NCI-H1694 treated with DMSO at 0.1 percent for 48 hours (cell line): ENCODE data around the gene CACNA1E.

ENCODE experiments used
- DNase-seq: peaks from one replicate; lab custom pipeline; 2025; lab: John Stamatoyannopoulos, UW

Gene CACNA1E

DNA sequence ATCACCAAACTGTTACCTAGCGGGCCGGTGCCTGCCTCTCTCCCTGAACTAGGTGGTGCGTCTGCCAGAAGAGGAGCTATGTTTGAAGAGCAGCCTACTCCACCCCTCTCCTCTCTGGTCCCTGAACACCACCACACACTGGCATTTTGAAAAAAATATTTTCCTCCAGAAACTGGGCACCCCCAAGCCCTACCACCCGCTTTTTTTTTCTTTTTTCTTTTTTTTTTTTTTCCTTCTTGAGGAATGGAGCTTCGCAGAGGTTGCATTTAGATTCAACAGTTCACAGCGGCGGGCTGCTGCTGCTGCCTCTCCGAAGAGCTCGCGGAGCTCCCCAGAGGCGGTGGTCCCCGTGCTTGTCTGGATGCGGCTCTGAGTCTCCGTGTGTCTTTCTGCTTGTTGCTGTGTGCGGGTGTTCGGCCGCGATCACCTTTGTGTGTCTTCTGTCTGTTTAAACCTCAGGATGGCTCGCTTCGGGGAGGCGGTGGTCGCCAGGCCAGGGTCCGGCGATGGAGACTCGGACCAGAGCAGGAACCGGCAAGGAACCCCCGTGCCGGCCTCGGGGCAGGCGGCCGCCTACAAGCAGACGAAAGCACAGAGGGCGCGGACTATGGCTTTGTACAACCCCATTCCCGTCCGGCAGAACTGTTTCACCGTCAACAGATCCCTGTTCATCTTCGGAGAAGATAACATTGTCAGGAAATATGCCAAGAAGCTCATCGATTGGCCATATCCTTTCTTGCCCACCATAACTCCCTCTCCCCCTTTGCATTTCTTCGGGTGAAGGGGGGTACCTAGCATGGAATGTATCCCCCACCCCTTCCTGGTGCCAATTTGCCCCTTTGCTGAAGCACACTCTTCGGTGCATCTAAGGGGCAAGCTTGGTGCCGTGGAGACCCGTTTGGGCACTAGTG lies at the start of gene CACNA1E:
TSS of gene CACNA1E (plus strand) at position 233 of the 911 bp plus-strand sequence. CDS start at position 461, 228 bp downstream.
- no peak for DNase-seq

GRCh38 chr1:181433931-181434330 lies 49.4 kb upstream of the CACNA1E start:
- no peak for DNase-seq

DNA sequence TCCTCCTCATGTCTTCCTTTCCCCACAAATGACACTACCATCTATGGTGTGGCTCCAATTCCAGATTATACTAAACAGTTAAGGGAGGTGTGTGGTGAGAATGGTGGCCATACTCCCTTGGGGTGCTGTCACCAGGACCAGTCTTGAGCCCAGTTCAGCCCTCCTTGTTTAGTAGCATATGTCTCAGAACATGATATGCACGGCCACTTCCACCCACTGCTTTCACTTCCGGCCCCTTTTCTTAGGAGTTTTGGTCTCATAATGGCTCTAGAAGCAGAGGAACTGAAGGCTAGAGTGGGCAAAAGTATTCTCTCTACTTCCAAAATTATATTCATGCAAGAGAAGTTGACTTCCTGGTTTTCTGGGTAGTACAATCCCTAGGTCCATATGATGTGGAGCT lies 45.3 kb upstream of the CACNA1E start:
- no peak for DNase-seq

DNA sequence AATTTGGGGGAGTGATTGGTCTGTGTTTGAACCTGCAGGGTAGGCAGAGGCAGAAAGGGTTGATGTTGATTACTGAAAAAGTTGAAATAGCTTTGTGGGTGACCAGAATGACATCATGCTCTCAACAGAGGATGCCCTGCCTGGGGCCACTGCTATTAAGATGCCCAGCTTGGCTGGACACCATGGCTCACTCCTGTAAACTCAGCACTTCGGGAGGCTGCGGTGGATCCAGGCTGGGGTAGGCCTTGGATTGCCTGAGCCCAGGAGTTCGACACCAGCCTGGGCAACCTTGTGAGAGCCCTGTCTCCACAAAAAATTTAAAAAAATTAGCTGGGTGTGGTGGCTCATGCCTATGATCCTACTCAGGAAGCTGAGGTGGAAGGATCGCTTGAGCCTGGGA lies 42.8 kb upstream of the CACNA1E start:
- no peak for DNase-seq

DNA sequence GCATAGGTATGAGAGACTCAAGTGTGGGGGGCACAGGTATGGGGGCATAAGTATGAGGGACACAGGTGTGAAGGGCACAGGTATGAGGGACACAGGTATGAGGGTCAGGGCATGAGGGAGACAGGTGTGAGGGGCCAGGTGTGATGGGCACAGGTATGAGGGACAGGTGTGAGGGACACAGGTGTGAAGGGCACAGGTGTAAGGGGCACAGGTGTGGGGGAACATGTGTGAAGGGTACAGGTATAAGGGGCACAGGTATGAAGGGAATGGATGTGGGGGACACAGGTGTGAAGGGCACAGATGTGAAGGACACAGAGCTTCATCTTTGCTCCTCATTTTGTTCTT lies 41.2 kb upstream of the CACNA1E start:
- DNase-seq: no peak

DNA sequence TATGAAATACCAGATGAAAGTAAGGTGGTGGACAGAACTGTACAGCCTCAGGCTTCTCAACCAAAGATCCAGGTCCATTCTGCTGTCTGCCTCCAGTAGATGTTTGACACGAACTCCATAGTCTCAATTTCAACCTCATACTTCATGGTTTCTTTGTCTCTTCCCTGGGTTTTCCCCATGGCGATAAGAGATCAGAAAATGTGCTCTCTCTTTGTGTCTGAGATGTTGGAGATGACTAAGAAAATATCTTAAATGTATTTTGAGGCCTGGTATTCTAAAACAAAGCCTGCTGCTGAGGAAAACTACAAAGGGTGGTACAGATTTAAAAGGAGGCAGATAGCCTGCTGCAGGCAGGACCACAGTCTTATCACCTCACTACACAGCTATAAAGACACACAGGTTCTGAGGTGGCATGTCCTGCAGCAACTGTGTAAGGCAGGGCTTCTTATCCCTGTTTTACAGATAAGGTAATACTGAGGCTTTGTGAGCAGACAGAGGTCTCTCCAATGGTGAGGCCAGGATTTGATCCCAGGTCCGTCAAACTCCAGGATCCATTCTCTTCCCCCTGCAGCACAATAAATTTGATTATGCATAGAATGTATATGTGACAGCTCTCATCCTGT lies 40.0 kb upstream of the CACNA1E start:
- no peak for DNase-seq

GRCh38 chr1:181445436-181445835 lies 37.9 kb upstream of the CACNA1E start:
- DNase-seq: no peak

- DNase-seq: no peak
Measured at GRCh38 chr1:181448461-181448860, 34.9 kb upstream of the CACNA1E start.

GRCh38 chr1:181451661-181452230 lies 31.6 kb upstream of the CACNA1E start:
- DNase-seq: no peak

GRCh38 chr1:181452746-181453145 lies 30.6 kb upstream of the CACNA1E start:
- DNase-seq: no peak

GRCh38 chr1:181453541-181454201 lies 29.6 kb upstream of the CACNA1E start:
- DNase-seq: no peak

- DNase-seq: no peak
Measured at GRCh38 chr1:181456551-181456950, 26.8 kb upstream of the CACNA1E start.

GRCh38 chr1:181458419-181458818 lies 24.9 kb upstream of the CACNA1E start:
- no peak for DNase-seq

DNA sequence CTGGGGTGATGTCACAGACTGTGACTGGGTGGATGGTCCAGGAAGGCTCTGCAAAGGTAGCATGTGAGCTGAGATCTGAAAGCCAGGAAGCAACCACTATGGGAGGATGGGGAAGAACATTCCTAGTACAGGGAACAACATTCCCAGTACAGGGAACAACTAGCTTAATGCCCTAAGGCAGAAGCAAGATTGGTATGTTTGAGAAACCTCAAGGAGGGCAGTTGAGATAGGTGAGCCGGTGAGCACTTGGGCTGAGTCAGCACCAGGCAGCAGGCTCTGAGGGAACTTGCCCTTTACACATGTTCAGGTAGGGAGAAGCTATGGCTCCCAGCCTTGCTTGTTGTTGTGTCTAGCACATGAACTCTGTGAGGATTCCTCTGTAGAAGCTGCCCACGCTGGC lies 24.2 kb upstream of the CACNA1E start:
- no peak for DNase-seq

DNA sequence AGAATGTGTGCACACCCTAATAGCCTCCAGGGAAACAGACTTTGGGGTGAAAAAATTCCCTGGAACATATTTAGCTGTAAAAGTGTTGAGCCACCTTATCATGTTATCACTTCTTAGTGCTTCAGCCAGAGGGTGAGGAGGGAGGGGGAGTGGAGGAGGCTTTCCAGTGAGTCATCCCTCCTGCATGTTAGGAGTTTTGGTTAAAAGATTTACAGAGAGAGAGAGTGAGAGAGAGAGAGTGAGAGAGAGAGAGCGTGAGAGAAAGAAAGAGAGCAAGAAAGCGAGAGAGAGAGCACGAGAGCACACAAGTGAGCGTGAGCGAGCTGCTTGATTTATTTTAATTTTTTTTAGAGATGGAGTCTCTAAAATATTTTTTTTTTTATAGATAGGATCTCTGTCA lies 13.5 kb upstream of the CACNA1E start:
- DNase-seq: no peak

DNA sequence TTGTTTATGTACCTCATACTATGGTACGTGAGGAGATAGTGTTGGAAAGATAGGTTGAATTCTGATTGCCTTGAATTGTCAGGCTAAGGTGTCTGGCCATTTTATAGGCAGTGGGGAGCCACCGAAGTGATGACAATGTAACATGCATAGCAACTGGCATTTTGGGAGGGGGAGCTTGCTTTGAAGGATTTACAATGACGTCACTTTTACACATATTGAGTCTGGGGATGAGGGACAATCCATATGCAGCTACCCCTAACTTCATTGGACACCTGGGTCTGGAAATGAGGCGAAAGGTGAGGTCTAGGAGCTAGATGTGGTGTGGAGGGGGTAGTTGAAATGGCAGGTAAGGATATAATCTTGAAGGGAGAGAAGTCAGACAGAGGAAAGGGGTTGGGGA lies 7.7 kb upstream of the CACNA1E start:
- DNase-seq: no peak

- DNase-seq: no peak
Measured at GRCh38 chr1:181476581-181476980, 6.7 kb upstream of the CACNA1E start.

DNA sequence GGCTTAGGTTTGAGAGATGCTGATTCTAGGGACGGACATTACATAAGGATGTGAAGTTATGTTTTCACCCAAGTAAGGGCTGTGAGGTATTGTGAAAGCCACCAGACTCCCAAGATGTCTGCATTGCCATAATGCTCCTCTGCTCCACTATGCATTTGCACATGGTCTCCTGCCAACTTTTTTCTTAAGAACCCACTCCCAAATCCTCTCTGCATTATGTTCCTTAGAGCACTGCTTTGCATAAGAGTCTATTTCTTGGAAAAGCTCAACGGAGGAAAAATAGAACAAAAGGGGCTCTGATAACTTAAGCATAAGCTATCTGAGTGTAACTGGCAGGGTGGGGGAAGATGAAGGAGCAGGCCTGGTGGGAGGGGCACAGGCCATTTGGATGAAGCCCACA lies 5.0 kb upstream of the CACNA1E start:
- DNase-seq: no peak

- DNase-seq: peak; percentile 82
Measured at GRCh38 chr1:181479137-181479745, 4.1 kb upstream of the CACNA1E start.

GRCh38 chr1:181482001-181482430 lies 1.3 kb upstream of the CACNA1E start:
- DNase-seq: no peak

DNA sequence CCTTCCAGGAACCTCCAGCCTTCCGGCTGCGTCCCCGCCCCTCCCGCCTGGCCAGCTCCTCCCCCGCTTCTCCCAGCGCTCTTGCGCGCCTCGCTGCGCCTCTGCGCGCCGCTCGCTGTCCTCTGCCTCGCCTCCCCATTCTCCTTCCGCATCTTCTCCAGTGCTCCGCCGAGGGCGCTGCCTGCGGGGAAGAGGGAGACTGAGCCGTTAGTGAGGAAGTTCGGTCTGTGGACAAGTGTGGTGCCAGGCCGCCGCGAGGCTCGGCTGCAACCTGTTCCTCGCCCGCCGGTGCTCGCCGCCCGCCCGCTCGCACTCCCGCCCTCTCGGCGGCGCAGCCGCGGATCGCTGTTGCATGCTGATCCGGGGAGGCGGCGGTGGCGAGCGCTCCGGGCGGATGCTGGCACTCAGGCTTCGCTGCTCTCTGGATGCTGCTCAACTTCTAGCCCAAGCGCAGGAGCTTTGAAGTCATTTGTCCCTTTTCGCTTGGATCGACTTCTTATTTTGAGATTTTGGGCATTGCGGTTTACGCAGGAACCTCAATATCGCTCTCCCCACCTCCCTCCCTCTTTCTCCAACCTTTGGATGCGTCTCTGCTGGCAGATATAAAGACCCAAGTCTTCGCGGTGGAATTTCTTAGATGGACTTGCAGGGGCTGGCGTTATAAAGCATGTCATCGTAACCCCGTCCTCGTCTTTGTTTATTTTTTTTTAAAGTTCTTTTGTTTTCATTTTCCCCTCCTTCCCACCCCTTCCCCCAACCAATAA lies 614 bp upstream of the CACNA1E start:
- no peak for DNase-seq
